Fibroblast of pulmonary artery (primary cell): ENCODE measurements around the gene NR1D2.
"Not testable (repeated sequence)": the region's sequence is repeated elsewhere in the genome, so short reads cannot be mapped to it uniquely, and the experiment has no call there.

Experiments used
- DNase-seq: peaks from one replicate; pipeline ENCODE4 v3.0.0-alpha.2; 2010; ENCODE audit warnings: low read depth
- H3K4me3 ChIP-seq: replicated peaks from 2 replicates; pipeline ENCODE4 v1.5.1; 2011; ENCODE audit warnings: low read depth, mild to moderate bottlenecking, control low read depth, low read length, moderate library complexity
- TF ChIP-seq, protein P1 (sequence below): IDR thresholded peaks from 2 replicates; pipeline ENCODE4 v1.5.1; 2011; ENCODE audit warnings: mild to moderate bottlenecking, control low read depth, low read length, inconsistent platforms; ENCODE audit errors: missing control alignments

NR1D2 gene

DNA sequence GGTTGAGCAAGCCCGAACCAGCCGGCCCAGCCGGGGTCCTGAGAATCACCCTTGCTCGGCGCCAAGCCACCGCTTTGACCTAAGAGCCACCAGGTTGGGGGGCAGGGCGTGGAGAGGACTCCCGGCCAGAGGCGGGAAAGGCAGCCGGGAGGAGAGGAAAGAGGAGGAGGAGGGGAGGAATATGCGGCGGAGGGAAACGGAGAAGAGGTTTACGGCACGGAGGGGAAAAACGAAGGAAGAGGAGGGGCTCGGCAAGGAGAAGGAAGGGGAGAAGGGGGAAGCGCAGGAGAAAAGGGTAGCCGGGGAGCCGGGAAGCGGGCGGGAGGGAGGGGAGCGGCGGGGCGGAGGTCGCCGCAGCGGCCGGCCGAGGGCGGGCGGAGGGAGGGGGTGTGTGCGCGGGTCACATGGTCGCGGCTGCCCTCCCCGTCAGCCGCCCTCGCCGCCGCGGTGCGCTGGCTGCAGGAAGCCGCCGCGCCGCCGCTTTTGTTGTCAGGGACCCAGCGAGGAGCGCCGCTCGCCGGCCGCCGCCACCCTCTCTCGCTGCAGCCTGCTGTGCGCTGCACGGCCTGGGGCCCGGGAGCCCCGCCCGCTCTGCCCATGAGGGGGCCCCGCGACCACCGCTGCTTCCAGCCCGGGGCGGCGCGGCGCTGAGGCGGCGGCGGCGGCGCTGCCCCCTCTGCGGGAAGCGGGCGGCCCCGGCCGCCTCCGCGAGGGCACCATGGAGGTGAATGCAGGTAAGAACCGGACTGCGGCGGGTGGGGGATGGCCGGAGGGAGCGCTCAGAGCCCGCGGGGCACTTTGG, at the start of gene NR1D2:
Gene NR1D2 (plus strand): TSS at position 426 of the 802 bp plus-strand sequence. CDS start 293 bp downstream, at position 719.
- DNase-seq = peak; percentile 77
- H3K4me3 ChIP-seq = peak within 1 kb of the TSS; percentile 75
- TF ChIP-seq, protein P1, sequence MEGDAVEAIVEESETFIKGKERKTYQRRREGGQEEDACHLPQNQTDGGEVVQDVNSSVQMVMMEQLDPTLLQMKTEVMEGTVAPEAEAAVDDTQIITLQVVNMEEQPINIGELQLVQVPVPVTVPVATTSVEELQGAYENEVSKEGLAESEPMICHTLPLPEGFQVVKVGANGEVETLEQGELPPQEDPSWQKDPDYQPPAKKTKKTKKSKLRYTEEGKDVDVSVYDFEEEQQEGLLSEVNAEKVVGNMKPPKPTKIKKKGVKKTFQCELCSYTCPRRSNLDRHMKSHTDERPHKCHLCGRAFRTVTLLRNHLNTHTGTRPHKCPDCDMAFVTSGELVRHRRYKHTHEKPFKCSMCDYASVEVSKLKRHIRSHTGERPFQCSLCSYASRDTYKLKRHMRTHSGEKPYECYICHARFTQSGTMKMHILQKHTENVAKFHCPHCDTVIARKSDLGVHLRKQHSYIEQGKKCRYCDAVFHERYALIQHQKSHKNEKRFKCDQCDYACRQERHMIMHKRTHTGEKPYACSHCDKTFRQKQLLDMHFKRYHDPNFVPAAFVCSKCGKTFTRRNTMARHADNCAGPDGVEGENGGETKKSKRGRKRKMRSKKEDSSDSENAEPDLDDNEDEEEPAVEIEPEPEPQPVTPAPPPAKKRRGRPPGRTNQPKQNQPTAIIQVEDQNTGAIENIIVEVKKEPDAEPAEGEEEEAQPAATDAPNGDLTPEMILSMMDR = no peak

DNA sequence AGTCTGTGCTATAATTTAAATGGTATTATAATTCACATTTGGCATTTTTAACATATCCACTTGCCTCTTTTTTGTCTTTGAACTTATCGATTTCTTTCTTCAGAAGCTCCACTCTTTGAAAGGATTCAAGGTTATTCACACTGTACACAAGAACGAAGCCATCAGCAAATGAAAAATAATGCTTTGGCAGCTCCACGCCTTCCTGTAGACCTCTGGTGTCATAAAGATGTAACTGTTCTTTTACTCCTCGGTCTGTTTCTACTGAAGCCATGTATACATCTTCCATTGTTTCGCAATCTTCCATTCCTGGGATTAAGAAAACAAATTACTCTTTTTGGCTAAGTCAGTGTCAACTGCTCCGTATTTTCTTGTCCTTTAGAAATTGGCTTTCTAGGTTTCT, 44.3 kb upstream of the NR1D2 start:
- TF ChIP-seq, protein P1 = peak; percentile 10
- H3K4me3 ChIP-seq = no peak overlapping the region
- peak; percentile 58 for DNase-seq

DNA sequence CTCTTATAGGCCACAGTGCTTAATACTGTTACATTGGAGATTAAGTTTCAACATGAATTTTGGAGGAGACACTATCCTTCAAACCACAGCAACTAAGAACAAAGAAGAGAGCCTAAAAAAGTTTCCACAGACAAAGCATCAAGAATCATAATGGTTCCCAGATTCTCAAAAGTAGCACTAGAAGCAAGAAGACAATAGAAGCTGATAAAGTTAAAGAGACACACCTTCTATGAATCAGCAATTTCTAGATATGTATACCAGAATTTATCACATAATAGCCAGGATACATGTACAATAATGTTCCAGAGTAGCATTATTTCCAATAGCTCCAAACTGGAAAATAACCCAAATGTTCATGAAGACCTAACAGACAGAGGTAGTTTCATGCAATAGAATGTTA, 40.5 kb upstream of the NR1D2 start:
- no peak overlapping the region for H3K4me3 ChIP-seq
- TF ChIP-seq, protein P1 = no peak
- DNase-seq = no peak

DNA sequence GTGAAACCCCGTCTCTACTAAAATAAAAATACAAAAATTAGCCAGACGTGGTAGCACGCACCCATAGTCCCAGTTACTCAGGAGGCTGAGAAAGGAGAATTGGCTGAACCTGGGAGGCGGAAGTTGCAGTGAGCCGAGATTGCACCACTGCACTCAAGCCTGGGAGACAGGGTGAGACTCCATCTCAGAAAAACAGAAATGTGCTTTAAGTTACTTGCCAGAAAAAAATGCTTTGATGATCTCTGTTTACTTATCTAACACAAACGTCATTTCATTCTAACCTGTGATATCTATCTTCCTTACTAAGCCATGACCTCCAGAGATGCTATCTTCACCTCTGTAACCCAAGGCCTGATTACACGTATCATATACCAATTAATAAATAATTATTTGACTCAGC, 35.7 kb upstream of the NR1D2 start:
- no peak overlapping the region for H3K4me3 ChIP-seq
- DNase-seq = no peak
- TF ChIP-seq, protein P1 = no peak

DNA sequence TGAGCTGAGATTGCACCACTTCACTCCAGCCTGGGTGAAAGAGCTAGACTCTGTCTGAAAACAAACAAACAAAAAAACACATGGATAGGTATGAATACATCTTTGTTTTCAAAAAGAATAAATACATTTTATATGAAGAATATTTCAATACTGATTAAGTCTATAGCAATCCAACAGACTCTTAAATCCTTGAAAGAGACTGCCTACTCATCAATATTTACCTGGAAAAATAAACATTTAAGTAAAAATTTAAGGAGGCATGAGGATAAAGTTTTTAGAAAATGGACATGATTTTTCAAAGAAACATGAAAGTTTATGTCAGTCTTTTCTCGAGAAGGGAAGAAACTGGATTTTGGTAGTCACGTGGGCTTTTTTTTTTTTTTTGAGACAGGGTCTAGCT, 33.7 kb upstream of the NR1D2 start:
- DNase-seq = no peak
- TF ChIP-seq, protein P1 = no peak
- no peak overlapping the region for H3K4me3 ChIP-seq

DNA sequence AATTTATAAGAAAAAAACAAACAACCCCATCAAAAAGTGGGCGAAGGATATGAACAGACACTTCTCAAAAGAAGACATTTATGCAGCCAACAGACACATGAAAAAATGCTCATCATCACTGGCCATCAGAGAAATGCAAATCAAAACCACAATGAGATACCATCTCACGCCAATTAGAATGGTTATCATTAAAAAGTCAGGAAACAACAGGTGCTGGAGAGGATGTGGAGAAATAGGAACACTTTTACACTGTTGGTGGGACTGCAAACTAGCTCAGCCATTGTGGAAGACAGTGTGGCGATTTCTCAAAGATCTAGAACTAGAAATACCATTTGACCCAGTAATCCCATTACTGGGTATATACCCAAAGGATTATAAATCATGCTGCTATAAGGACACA, 32.8 kb upstream of the NR1D2 start:
- DNase-seq = not testable (repeated sequence)

DNA sequence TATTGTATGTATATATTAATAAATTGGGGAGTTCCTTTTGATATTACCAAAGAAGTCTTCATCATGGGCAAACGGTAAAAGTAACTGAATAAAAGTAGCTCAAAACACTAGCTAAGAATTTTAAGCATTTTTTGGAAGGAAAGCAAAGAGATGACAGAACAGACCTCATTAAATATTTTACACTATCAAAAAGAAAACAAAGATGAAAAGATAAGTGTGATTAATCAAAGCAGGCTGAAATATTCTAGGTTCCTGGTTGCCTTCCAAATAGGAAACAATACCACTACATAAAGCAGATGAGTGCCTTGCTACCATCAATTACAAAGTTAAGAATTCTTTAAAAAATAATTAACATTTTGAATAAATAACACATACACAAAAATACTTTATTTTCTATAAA, 31.9 kb upstream of the NR1D2 start:
- TF ChIP-seq, protein P1 = no peak
- DNase-seq = no peak
- H3K4me3 ChIP-seq = no peak overlapping the region

More for the DNA sequence above, 32.8 kb upstream of the NR1D2 start:
- H3K4me3 ChIP-seq = not testable (repeated sequence)
